Frontal cortex (tissue), 4 donors: ENCODE results near the gene APOBR. TPM values are rescaled to one million over a fixed set of nuclear protein-coding genes. Genes with fewer than 3 reads are reported as not detected.
"Not testable (repeated sequence)": the region's sequence is repeated elsewhere in the genome, so short reads cannot be mapped to it uniquely, and the experiment has no call there.

Experiments
- DNase-seq, 2 donors: peaks; one replicate each; pipeline ENCODE4 v3.0.0; 2012; ENCODE audit warnings: low spot score in 2 of 2
- FAIRE-seq: peaks from 2 replicates; lab custom pipeline; 2012; peaks lifted over from hg19 to GRCh38; lab: Jason Lieb, UNC
- total RNA-seq: library from RNA; depleted of rRNA; stranded (reverse); fragments of >200 nt; gene quantifications from one replicate; pipeline ENCODE4 v1.2.3, GENCODE V29; 2014
- donor health status: control.
- donor health status: control.
- donor health status: control.

Gene APOBR
- total RNA-seq, 1 donor from 2014 or later, result under 0.01 TPM

DNA sequence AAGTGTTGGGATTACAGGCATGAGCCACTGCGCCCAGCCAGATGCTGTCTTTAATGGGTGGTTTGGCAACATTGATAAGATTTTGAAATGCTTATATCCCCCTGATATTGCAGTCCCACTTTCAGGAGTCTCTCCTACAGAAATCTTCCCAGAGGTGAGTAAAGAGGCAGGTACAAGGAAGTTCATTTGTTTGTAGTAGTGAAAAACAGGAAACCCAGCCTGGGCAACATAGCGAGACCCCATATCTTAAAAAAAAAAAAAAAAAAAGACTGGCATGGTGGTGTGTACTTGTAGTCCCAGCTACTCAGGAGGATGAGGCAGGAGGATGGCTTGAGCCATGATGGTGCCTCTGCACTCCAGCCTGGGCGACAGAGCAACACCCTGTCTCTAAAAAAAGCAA is 50.6 kb downstream of the APOBR start:
- no peak for FAIRE-seq

GRCh38 chr16:28545964-28546363 is 51.5 kb downstream of the APOBR start:
- not testable (repeated sequence) for FAIRE-seq, DNase-seq

More for the DNA sequence above, 50.6 kb downstream of the APOBR start:
- no peak for DNase-seq

DNA sequence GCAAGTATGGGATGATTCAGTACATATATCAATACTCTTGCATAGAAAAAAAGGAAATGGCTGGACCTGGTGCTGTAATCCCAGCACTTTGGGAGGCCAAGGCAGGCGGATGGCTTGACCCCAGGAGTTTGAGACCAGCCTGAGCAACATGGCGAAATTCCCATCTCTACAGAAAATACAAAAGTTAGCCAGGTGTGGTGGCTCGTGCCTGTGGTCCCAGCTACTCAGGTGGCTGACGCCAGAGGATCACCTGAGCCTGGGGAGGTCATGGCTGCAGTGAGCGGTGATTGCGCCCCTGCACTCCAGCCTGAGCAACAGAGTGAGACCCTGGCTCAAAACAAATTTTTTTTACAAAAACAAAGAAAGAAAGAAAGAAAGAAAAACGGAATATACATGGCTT is 52.2 kb downstream of the APOBR start:
- FAIRE-seq, result no peak
- DNase-seq, result no peak

- DNase-seq (no peak), FAIRE-seq (no peak)
These were observed 53.9 kb downstream of the APOBR start for GRCh38 chr16:28548306-28548802.

Other genes starting within 250 kb of the APOBR start
- gene SBK1, start 202.1 kb upstream of the APOBR start, total RNA-seq, result 13.9 TPM
- gene NPIPB6, start 131.1 kb upstream of the APOBR start, total RNA-seq, result 0.82 TPM
- gene EIF3CL, start 90.8 kb upstream of the APOBR start, total RNA-seq, result 121 TPM
- not detected for gene NPIPB7, start 22.3 kb upstream of the APOBR start, total RNA-seq
- 12.6 TPM for gene CLN3, start 2.6 kb upstream of the APOBR start, total RNA-seq
- not detected for gene IL27, start 12.2 kb downstream of the APOBR start, total RNA-seq
- gene NUPR1, start 44.3 kb downstream of the APOBR start, total RNA-seq, result under 0.01 TPM
- gene SGF29, start 59.3 kb downstream of the APOBR start, total RNA-seq, result 21.6 TPM
- gene SULT1A2, start 102.4 kb downstream of the APOBR start, total RNA-seq, result 0.41 TPM
- 5.7 TPM for gene SULT1A1, start 115.4 kb downstream of the APOBR start, total RNA-seq
- gene NPIPB8, start 143.4 kb downstream of the APOBR start, total RNA-seq, result not detected
- gene EIF3C, start 216.8 kb downstream of the APOBR start, total RNA-seq, result 207 TPM